Measurements from ENCODE around the gene SPEF1.

SPEF1 gene

DNA sequence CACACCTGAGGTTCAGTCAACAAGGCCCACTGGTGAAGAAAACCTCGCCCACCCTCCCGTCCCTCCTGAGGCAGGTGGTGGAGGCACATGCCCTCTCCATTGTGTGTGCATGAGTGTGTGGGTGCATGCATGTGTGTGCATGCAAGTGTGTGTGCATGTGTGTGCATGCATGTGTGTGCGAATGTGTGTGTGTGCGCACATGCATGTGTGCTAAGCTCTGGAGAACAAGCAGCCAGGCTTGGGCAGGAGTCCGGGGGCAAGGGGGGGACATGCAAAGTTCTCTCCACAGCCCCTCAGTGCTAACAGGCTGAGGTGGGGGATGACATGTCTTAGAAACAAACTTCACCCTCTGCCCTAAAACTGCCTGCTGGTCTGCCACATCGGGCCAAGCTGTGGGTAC is 51.9 kb downstream of the SPEF1 start:
- DNase-seq (ENCODE audit: low read depth), result no peak

GRCh38 chr20:3728876-3729275 is 52.4 kb downstream of the SPEF1 start:
- no peak for DNase-seq (ENCODE audit: low read depth)

- no peak for DNase-seq (ENCODE audit: low read depth)
These were observed 52.9 kb downstream of the SPEF1 start for GRCh38 chr20:3728354-3728753.

Data from activated T-cell treated with anti-CD3 and anti-CD28 coated beads for 24 hours (primary cell).